ENCODE results near the gene KIAA0825. TPM values are rescaled to one million over a fixed set of nuclear protein-coding genes. Genes with fewer than 3 reads are reported as not detected.

KIAA0825 gene
- total RNA-seq, 4 donors from 2014 or later = 0.60 to 2.5 (median 1.6) TPM

- TF ChIP-seq POLR2A (IDR thresholded peaks at IDR 0.05) (no peak), CTCF (IDR thresholded peaks at IDR 0.05 in 4 of 5, conservative IDR thresholded peaks at IDR 0.05 in 1 of 5) (no peak)
- no peaks in the 10 kb centered on the region for H3K9me3 ChIP-seq
- ATAC-seq (no peak), DNase-seq (no peak)
- in situ Hi-C loops (cut with MboI; ENCODE audit: low sequenced_read_pairs in 4 of 4) (no loop called here), intact Hi-C loops (cut with DNase I; ENCODE audit: low total_unique reads) (no loop called here)
- no peak overlapping the region for H3K27ac ChIP-seq
- no peak overlapping the region for H3K4me3 ChIP-seq
- peaks cover 0 to 7% of the 10 kb centered on the region in 2 donors for H3K4me1 ChIP-seq
- H3K36me3 ChIP-seq = no peaks in the 10 kb centered on the region
- H3K27me3 ChIP-seq = no peaks in the 10 kb centered on the region
These were observed 74.3 kb downstream of the KIAA0825 start for GRCh38 chr5:94544031-94544650.

- in situ Hi-C loops (cut with MboI; ENCODE audit: low sequenced_read_pairs in 4 of 4) (no loop called here), intact Hi-C loops (cut with DNase I; ENCODE audit: low total_unique reads) (no loop called here)
- peaks cover 0 to 7% of the 10 kb centered on the region in 2 donors for H3K4me1 ChIP-seq
- no peak overlapping the region for H3K27ac ChIP-seq
- H3K9me3 ChIP-seq = no peaks in the 10 kb centered on the region
- no peaks in the 10 kb centered on the region for H3K36me3 ChIP-seq
- DNase-seq = no peak
- H3K27me3 ChIP-seq = no peaks in the 10 kb centered on the region
- no peak for ATAC-seq
- H3K4me3 ChIP-seq = no peak overlapping the region
- TF ChIP-seq POLR2A (IDR thresholded peaks at IDR 0.05) (no peak), CTCF (IDR thresholded peaks at IDR 0.05 in 4 of 5, conservative IDR thresholded peaks at IDR 0.05 in 1 of 5) (no peak)
These were observed 77.4 kb downstream of the KIAA0825 start for GRCh38 chr5:94540856-94541494.

GRCh38 chr5:94538260-94538659 is 80.1 kb downstream of the KIAA0825 start:
- Histone ChIP-seq H3K27ac (no peak overlapping the region), H3K27me3 (no peaks in the 10 kb centered on the region), H3K36me3 (no peaks in the 10 kb centered on the region), H3K4me1 (no peaks in the 10 kb centered on the region), H3K9me3 (no peaks in the 10 kb centered on the region), H3K4me3 (no peak overlapping the region)
- no peak for ATAC-seq
- in situ Hi-C loops (cut with MboI; ENCODE audit: low sequenced_read_pairs in 4 of 4) = no loop called here
- DNase-seq = no peak
- intact Hi-C loops (cut with DNase I; ENCODE audit: low total_unique reads) = no loop called here
- TF ChIP-seq CTCF (IDR thresholded peaks at IDR 0.05 in 4 of 5, conservative IDR thresholded peaks at IDR 0.05 in 1 of 5) (no peak), POLR2A (IDR thresholded peaks at IDR 0.05) (no peak)

- intact Hi-C loops (cut with DNase I; ENCODE audit: low total_unique reads) = loop anchor here (10.0 kb wide), 1 partner anchor 352 kb away; no protein-coding TSS in a partner anchor
- Histone ChIP-seq H3K9me3 (no peaks in the 10 kb centered on the region), H3K27me3 (no peaks in the 10 kb centered on the region), H3K4me1 (no peaks in the 10 kb centered on the region), H3K4me3 (no peak overlapping the region), H3K36me3 (no peaks in the 10 kb centered on the region), H3K27ac (no peak overlapping the region)
- no peak for TF ChIP-seq CTCF (IDR thresholded peaks at IDR 0.05 in 4 of 5, conservative IDR thresholded peaks at IDR 0.05 in 1 of 5)
- no peak for TF ChIP-seq POLR2A (IDR thresholded peaks at IDR 0.05)
- ATAC-seq = no peak
- in situ Hi-C loops (cut with MboI; ENCODE audit: low sequenced_read_pairs in 4 of 4) = no loop called here
- DNase-seq = no peak
These were observed 91.7 kb downstream of the KIAA0825 start for GRCh38 chr5:94526706-94527105.
